Aorta (tissue), 5 donors: ENCODE data around the gene WDR87. TPM values are rescaled to one million over a fixed set of nuclear protein-coding genes. Genes with fewer than 3 reads are reported as not detected.
A peak's percentile ranks its signal among the peaks of the same experiment; 100 is the strongest.

Experiments used
- ATAC-seq: fragments of 200-7000 bp; cut with Tn5 transposase; one replicate; pipeline ENCODE4 v1.9.1; 2022; ENCODE audit warnings: moderate library complexity; ENCODE audit not compliant: low FRiP score
- DNase-seq, 2 donors: peaks; one replicate each; pipeline ENCODE4 v3.0.0-alpha.2; 2020
- H3K27ac ChIP-seq, 2 donors: one replicate each; pipeline ENCODE4 v1.5.1; 2013; ENCODE audit warnings: low read length in 2 of 2, mild to moderate bottlenecking in 2 of 2, moderate library complexity in 2 of 2, control low read depth in 1 of 2, inconsistent platforms in 1 of 2, low read depth in 1 of 2
- H3K27me3 ChIP-seq, 2 donors: one replicate each; pipeline ENCODE4 v1.6.1; 2013; ENCODE audit warnings: control low read depth in 1 of 2, low read length in 1 of 2, mild to moderate bottlenecking in 1 of 2, moderate library complexity in 1 of 2; ENCODE audit not compliant: insufficient read depth in 2 of 2, control insufficient read depth in 1 of 2
- H3K36me3 ChIP-seq, 2 donors: one replicate each; pipeline ENCODE4 v1.6.1; 2013; ENCODE audit warnings: control low read depth in 1 of 2, low read length in 1 of 2, mild to moderate bottlenecking in 1 of 2; ENCODE audit not compliant: insufficient read depth in 2 of 2, control insufficient read depth in 1 of 2
- H3K4me1 ChIP-seq, 2 donors: one replicate each; pipeline ENCODE4 v1.6.1; 2013; ENCODE audit warnings: low read length in 2 of 2, control low read depth in 1 of 2, mild to moderate bottlenecking in 1 of 2, moderate library complexity in 1 of 2; ENCODE audit not compliant: insufficient read depth in 2 of 2, control insufficient read depth in 1 of 2
- H3K4me3 ChIP-seq, 2 donors: one replicate each; pipeline ENCODE4 v1.5.1; 2013; ENCODE audit warnings: low read length in 2 of 2, control low read depth in 1 of 2, mild to moderate bottlenecking in 1 of 2
- H3K9me3 ChIP-seq: one replicate; pipeline ENCODE4 v1.6.1; 2013; ENCODE audit warnings: mild to moderate bottlenecking, low read length; ENCODE audit not compliant: control insufficient read depth
- WGBS, 2 donors: extraction: QIAGEN DNeasy Blood & Tissue Kit; methylation state at CpG; one replicate each; pipeline ENCODE4 v1.1.7; 2013; 5-methylcytosine and 5-hydroxymethylcytosine counted together
- intact Hi-C, 2 donors: fragments of 100-400 bp; cut with DNase I; formaldehyde crosslinking; loops; one replicate each; pipeline versions ENCODE4 v1.14.2 to v1.15.0; 2022
- long read RNA-seq, 2 donors: library from polyadenylated mRNA; unstranded; transcript quantifications; one replicate each; pipeline ENCODE4 v2.0.0, GENCODE V29; 2020 to 2021
- polyA plus RNA-seq, 2 donors: library from polyadenylated mRNA; stranded (reverse); fragments of 200-250 nt; gene quantifications; one replicate each; pipeline ENCODE4 v1.2.3, GENCODE V29; 2013
- total RNA-seq, 2 donors: library from RNA; stranded (reverse); fragmentation: NEBNext Ultra II Directional; extraction: Animal tissue kit (Norgen Biotek cat#: 25700); gene quantifications; one replicate each; pipeline ENCODE4 v1.2.1, GENCODE V29; 2021
- donor health status: healthy with polysubstance abuse.
- donor health status: Bipolar disorder and iron deficiency.
- donor health status: DM: no; HTN: no; CAD: no.
- donor health status: DM: no; HTN: no; CAD: no.
- donor health status: DM: yes; HTN: yes; CAD: no.

WDR87 gene
- total RNA-seq: not detected
- polyA plus RNA-seq: not detected
- long read RNA-seq, donor 1: 0 reads
- long read RNA-seq, donor 2: 0 reads

GRCh38 chr19:37905946-37906868 is at the start of gene WDR87:
WDR87 (minus strand) TSS chr19:37906594; CDS start chr19:37898239, 8,355 bp downstream.
- H3K4me1 ChIP-seq: peaks cover 0 to 3% of the 10 kb centered on the region in 2 donors
- peak; percentile 27 for ATAC-seq
- H3K9me3 ChIP-seq: no peaks in the 10 kb centered on the region
- intact Hi-C loops: loop anchor here (1.0 to 10.0 kb wide), 4 partner anchors 98 to 429 kb away; partner anchors contain the start of genes CATSPERG (in 1 of the 2) and DPF1 (in 1 of the 2)
- no peaks in the 10 kb centered on the region for H3K36me3 ChIP-seq
- H3K27me3 ChIP-seq: no peaks in the 10 kb centered on the region
- no peak within 1 kb of the TSS for H3K27ac ChIP-seq
- peak; percentile 37 to 76 for DNase-seq
- 8% methylated on average over 48 to 63 of the region's 63 CpGs for WGBS, 2 donors
- H3K4me3 ChIP-seq: peak within 1 kb of the TSS; percentile 61 to 93

GRCh38 chr19:37955986-37956385 is 49.6 kb upstream of the WDR87 start:
- Histone ChIP-seq H3K27ac (no peak overlapping the region), H3K36me3 (no peaks in the 10 kb centered on the region), H3K27me3 (no peaks in the 10 kb centered on the region), H3K4me1 (no peaks in the 10 kb centered on the region), H3K4me3 (no peak overlapping the region), H3K9me3 (no peaks in the 10 kb centered on the region)
- intact Hi-C loops: no loop called here
- DNase-seq (no peak), ATAC-seq (no peak)
- 92% methylated on average over 8 of the region's 8 CpGs for WGBS, 2 donors

- H3K27ac ChIP-seq: no peak overlapping the region
- no peaks in the 10 kb centered on the region for H3K36me3 ChIP-seq
- DNase-seq: no peak
- H3K9me3 ChIP-seq: no peaks in the 10 kb centered on the region
- no peaks in the 10 kb centered on the region for H3K4me1 ChIP-seq
- ATAC-seq: no peak
- no peak overlapping the region for H3K4me3 ChIP-seq
- H3K27me3 ChIP-seq: no peaks in the 10 kb centered on the region
- WGBS, 2 donors: 88 to 92% methylated on average over 10 of the region's 10 CpGs
- intact Hi-C loops: no loop called here
These were observed 48.1 kb upstream of the WDR87 start for GRCh38 chr19:37954421-37954874.

- ATAC-seq (no peak), DNase-seq (no peak)
- H3K9me3 ChIP-seq: no peaks in the 10 kb centered on the region
- H3K27me3 ChIP-seq: no peaks in the 10 kb centered on the region
- WGBS, 2 donors: 64 to 71% methylated on average over 1 of the region's 1 CpG
- intact Hi-C loops: no loop called here
- H3K27ac ChIP-seq: no peak overlapping the region
- H3K4me1 ChIP-seq: no peaks in the 10 kb centered on the region
- no peak overlapping the region for H3K4me3 ChIP-seq
- H3K36me3 ChIP-seq: no peaks in the 10 kb centered on the region
These were observed 47.5 kb upstream of the WDR87 start for GRCh38 chr19:37953918-37954303.

GRCh38 chr19:37953171-37953917 is 47.0 kb upstream of the WDR87 start:
- ATAC-seq: no peak
- H3K27ac ChIP-seq: no peak overlapping the region
- H3K4me1 ChIP-seq: no peaks in the 10 kb centered on the region
- no peaks in the 10 kb centered on the region for H3K9me3 ChIP-seq
- DNase-seq: no peak
- WGBS, 2 donors: 92% methylated on average over 11 of the region's 11 CpGs
- H3K36me3 ChIP-seq: no peaks in the 10 kb centered on the region
- no peaks in the 10 kb centered on the region for H3K27me3 ChIP-seq
- no peak overlapping the region for H3K4me3 ChIP-seq
- intact Hi-C loops: no loop called here

- WGBS, 2 donors: 71 to 77% methylated on average over 4 of the region's 4 CpGs
- intact Hi-C loops: no loop called here
These were observed 45.4 kb upstream of the WDR87 start for GRCh38 chr19:37951816-37952210.

GRCh38 chr19:37950471-37951175 is 44.2 kb upstream of the WDR87 start:
- Histone ChIP-seq H3K4me1 (no peaks in the 10 kb centered on the region), H3K27me3 (no peaks in the 10 kb centered on the region), H3K4me3 (no peak overlapping the region), H3K9me3 (no peaks in the 10 kb centered on the region), H3K36me3 (no peaks in the 10 kb centered on the region), H3K27ac (no peak overlapping the region)
- no peak for ATAC-seq
- DNase-seq: peak in 1 of 2 donors; percentile 46
- intact Hi-C loops: no loop called here
- 95 to 96% methylated on average over 25 of the region's 25 CpGs for WGBS, 2 donors

More at GRCh38 chr19:37951816-37952210, 45.4 kb upstream of the WDR87 start:
- DNase-seq (no peak), ATAC-seq (no peak)
- no peaks in the 10 kb centered on the region for H3K27me3 ChIP-seq
- no peak overlapping the region for H3K27ac ChIP-seq
- no peaks in the 10 kb centered on the region for H3K36me3 ChIP-seq
- H3K4me3 ChIP-seq: no peak overlapping the region
- H3K4me1 ChIP-seq: no peaks in the 10 kb centered on the region
- H3K9me3 ChIP-seq: no peaks in the 10 kb centered on the region

GRCh38 chr19:37948362-37948761 is 42.0 kb upstream of the WDR87 start:
- ATAC-seq: no peak
- no peak for DNase-seq
- H3K27me3 ChIP-seq: no peaks in the 10 kb centered on the region
- H3K36me3 ChIP-seq: no peaks in the 10 kb centered on the region
- H3K4me1 ChIP-seq: no peaks in the 10 kb centered on the region
- no peak overlapping the region for H3K4me3 ChIP-seq
- no peaks in the 10 kb centered on the region for H3K9me3 ChIP-seq
- WGBS, 2 donors: 92 to 93% methylated on average over 6 of the region's 6 CpGs
- intact Hi-C loops: no loop called here
- no peak overlapping the region for H3K27ac ChIP-seq
